CD4-positive, alpha-beta memory T cell (primary cell): ENCODE data around the gene NUP210. TPM values are rescaled to one million over a fixed set of nuclear protein-coding genes. Genes with fewer than 3 reads are reported as not detected.
A peak's percentile ranks its signal among the peaks of the same experiment; 100 is the strongest.

Experiments
- CTCF ChIA-PET: fragments of 350-600 bp; sonication (Branson Sonifier 250); formaldehyde crosslinking; loops from one replicate; lab custom pipeline; 2021; ENCODE audit warnings: inconsistent platforms; ENCODE audit not compliant: partially characterized antibody; lab: Charles Lee
- POLR2A ChIA-PET: fragments of 350-600 bp; sonication (Branson Sonifier 250); formaldehyde crosslinking; loops from one replicate; lab custom pipeline; 2021; ENCODE audit not compliant: partially characterized antibody; lab: Charles Lee
- DNase-seq, 5 donors: peaks; one replicate each; pipeline versions ENCODE4 v3.0.0 to v3.0.0-alpha.2; 2020 to 2022; ENCODE audit warnings: mixed read lengths in 1 of 5
- H3K27ac ChIP-seq: one replicate; pipeline ENCODE4 v1.7.0; 2013; ENCODE audit warnings: low read depth, low read length
- H3K27me3 ChIP-seq: 2 replicates; pipeline ENCODE4 v1.7.0; 2013; ENCODE audit warnings: mild to moderate bottlenecking, low read length, moderate library complexity; ENCODE audit not compliant: insufficient read depth
- H3K36me3 ChIP-seq: 2 replicates; pipeline ENCODE4 v1.7.0; 2013; ENCODE audit warnings: mild to moderate bottlenecking, low read length, moderate library complexity; ENCODE audit not compliant: insufficient read depth
- H3K4me1 ChIP-seq: 2 replicates; pipeline ENCODE4 v1.7.0; 2013; ENCODE audit warnings: mild to moderate bottlenecking, low read length, moderate library complexity; ENCODE audit not compliant: insufficient read depth
- H3K4me3 ChIP-seq, 2 donors: one replicate each; pipeline ENCODE4 v1.7.0; 2013; ENCODE audit warnings: low read length in 2 of 2, mild to moderate bottlenecking in 1 of 2
- H3K9me3 ChIP-seq, 2 donors: one replicate each; pipeline ENCODE4 v1.7.0; 2013; ENCODE audit warnings: low read length in 2 of 2, control low read depth in 1 of 2; ENCODE audit not compliant: control insufficient read depth in 1 of 2
- H3K27ac Mint-ChIP-seq, 7 donors: one replicate each; pipeline ENCODE4 v1.8.0; 2020 to 2021; ENCODE audit warnings: mixed read lengths in 7 of 7, mild to moderate bottlenecking in 6 of 7, inconsistent platforms in 3 of 7, moderate library complexity in 3 of 7
- H3K27me3 Mint-ChIP-seq, 2 donors: one replicate each; pipeline ENCODE4 v1.8.0; 2020 to 2021; ENCODE audit warnings: mixed read lengths in 2 of 2
- H3K36me3 Mint-ChIP-seq, 2 donors: one replicate each; pipeline ENCODE4 v1.8.0; 2020 to 2021; ENCODE audit warnings: mixed read lengths in 2 of 2, inconsistent platforms in 1 of 2, mild to moderate bottlenecking in 1 of 2
- H3K4me1 Mint-ChIP-seq, 4 donors: one replicate each; pipeline ENCODE4 v1.8.0; 2020 to 2021; ENCODE audit warnings: mixed read lengths in 4 of 4, mild to moderate bottlenecking in 1 of 4
- H3K4me3 Mint-ChIP-seq, 8 donors: one replicate each; pipeline ENCODE4 v1.8.0; 2020 to 2021; ENCODE audit warnings: mixed read lengths in 8 of 8, mild to moderate bottlenecking in 7 of 8, moderate library complexity in 6 of 8, inconsistent platforms in 3 of 8
- H3K9me3 Mint-ChIP-seq, 8 donors: one replicate each; pipeline ENCODE4 v1.8.0; 2020 to 2021; ENCODE audit warnings: mixed read lengths in 8 of 8, mild to moderate bottlenecking in 5 of 8, inconsistent platforms in 3 of 8, moderate library complexity in 1 of 8
- intact Hi-C: fragments of 100-400 bp; cut with micrococcal nuclease; formaldehyde crosslinking; loops from one replicate; pipeline ENCODE4 v1.15.1; 2023
- polyA plus RNA-seq, 2 donors: library from polyadenylated mRNA; unstranded; fragments of 300-500 nt; fragmentation: Illumina TruSeq; gene quantifications; one replicate each; pipeline ENCODE4 v1.2.3, GENCODE V29; 2021
- total RNA-seq, 2 experiments: library from RNA; stranded (reverse); gene quantifications; one replicate each; pipeline ENCODE4 v1.2.3, GENCODE V29; 2021

Gene NUP210
- total and polyA plus RNA-seq, 4 experiments from 2014 or later: 20.5 to 149 (median 110) TPM

GRCh38 chr3:13309004-13309403, 111.1 kb downstream of the NUP210 start:
- DNase-seq: no peak
- Histone ChIP-seq H3K9me3 (no peaks in the 10 kb centered on the region), H3K27ac (no peak overlapping the region), H3K36me3 (peaks cover 4% of the 10 kb centered on the region), H3K4me3 (no peak overlapping the region), H3K4me1 (no peaks in the 10 kb centered on the region), H3K27me3 (no peaks in the 10 kb centered on the region)
- Mint-ChIP-seq H3K27ac (peak overlapping the region in 3 of 7 donors; percentile 55 to 76 (median 61)), H3K27me3 (no peaks in the 10 kb centered on the region), H3K9me3 (peaks cover 0 to 2% (median 0%) of the 10 kb centered on the region in 8 donors), H3K4me3 (no peak overlapping the region), H3K36me3 (peaks cover 0 to 4% of the 10 kb centered on the region in 2 donors), H3K4me1 (peaks cover 3 to 6% (median 6%) of the 10 kb centered on the region in 4 donors)
- POLR2A ChIA-PET: no interaction called here
- CTCF ChIA-PET: no interaction called here
- intact Hi-C loops: no loop called here

- H3K4me3 ChIP-seq: no peak overlapping the region
- intact Hi-C loops: loop anchor here (1.0 kb wide), 1 partner anchor 144 kb away; no protein-coding TSS in a partner anchor
- POLR2A ChIA-PET: no interaction called here
- no peak overlapping the region for H3K4me3 Mint-ChIP-seq
- peaks cover 0 to 5% (median 0%) of the 10 kb centered on the region in 8 donors for H3K9me3 Mint-ChIP-seq
- no peaks in the 10 kb centered on the region for H3K36me3 Mint-ChIP-seq
- DNase-seq: peak in 4 of 5 donors; percentile 14 to 27 (median 22)
- H3K9me3 ChIP-seq: no peaks in the 10 kb centered on the region
- H3K36me3 ChIP-seq: no peaks in the 10 kb centered on the region
- peak overlapping the region in 4 of 7 donors; percentile 5 to 76 (median 58) for H3K27ac Mint-ChIP-seq
- H3K27me3 Mint-ChIP-seq: no peaks in the 10 kb centered on the region
- H3K27ac ChIP-seq: no peak overlapping the region
- H3K4me1 ChIP-seq: no peaks in the 10 kb centered on the region
- H3K27me3 ChIP-seq: no peaks in the 10 kb centered on the region
- CTCF ChIA-PET: no interaction called here
- peaks cover 5 to 6% (median 6%) of the 10 kb centered on the region in 4 donors for H3K4me1 Mint-ChIP-seq
Measured at GRCh38 chr3:13308380-13308801, 111.7 kb downstream of the NUP210 start.

- POLR2A ChIA-PET: interaction anchor here (1.8 kb wide), 1 partner anchor 9 kb away, joined by 4 read pairs; no protein-coding TSS in a partner anchor
- H3K4me3 Mint-ChIP-seq: no peak overlapping the region
Measured at GRCh38 chr3:13307041-13307440, 113.1 kb downstream of the NUP210 start.

GRCh38 chr3:13305623-13306022, 114.5 kb downstream of the NUP210 start:
- peaks cover 0 to 5% (median 0%) of the 10 kb centered on the region in 8 donors for H3K9me3 Mint-ChIP-seq
- H3K27me3 ChIP-seq: no peaks in the 10 kb centered on the region
- no peak overlapping the region for H3K27ac ChIP-seq
- H3K36me3 Mint-ChIP-seq: no peaks in the 10 kb centered on the region
- H3K9me3 ChIP-seq: no peaks in the 10 kb centered on the region
- H3K36me3 ChIP-seq: no peaks in the 10 kb centered on the region
- no peak overlapping the region for H3K4me3 Mint-ChIP-seq
- intact Hi-C loops: no loop called here
- CTCF ChIA-PET: no interaction called here
- H3K4me3 ChIP-seq: no peak overlapping the region
- peak overlapping the region in 1 of 7 donors; percentile 72 for H3K27ac Mint-ChIP-seq
- no peaks in the 10 kb centered on the region for H3K4me1 ChIP-seq
- no peak for DNase-seq
- POLR2A ChIA-PET: interaction anchor here (1.8 kb wide), 1 partner anchor 10 kb away, joined by 4 read pairs; no protein-coding TSS in a partner anchor
- H3K27me3 Mint-ChIP-seq: peaks cover 2 to 3% of the 10 kb centered on the region in 2 donors
- peaks cover 5 to 6% (median 6%) of the 10 kb centered on the region in 4 donors for H3K4me1 Mint-ChIP-seq

More at GRCh38 chr3:13307041-13307440, 113.1 kb downstream of the NUP210 start:
- CTCF ChIA-PET: interaction anchor here (1.1 kb wide), 1 partner anchor 25 kb away, joined by 3 read pairs; no protein-coding TSS in a partner anchor
- Mint-ChIP-seq H3K9me3 (peaks cover 0 to 5% (median 0%) of the 10 kb centered on the region in 8 donors), H3K27ac (no peak overlapping the region), H3K4me1 (peaks cover 5 to 6% (median 6%) of the 10 kb centered on the region in 4 donors), H3K36me3 (no peaks in the 10 kb centered on the region), H3K27me3 (no peaks in the 10 kb centered on the region)
- H3K9me3 ChIP-seq: no peaks in the 10 kb centered on the region
- H3K4me3 ChIP-seq: no peak overlapping the region
- no peak for DNase-seq
- H3K27me3 ChIP-seq: no peaks in the 10 kb centered on the region
- intact Hi-C loops: no loop called here
- H3K4me1 ChIP-seq: no peaks in the 10 kb centered on the region
- H3K36me3 ChIP-seq: no peaks in the 10 kb centered on the region
- H3K27ac ChIP-seq: no peak overlapping the region

GRCh38 chr3:13303410-13303809, 116.7 kb downstream of the NUP210 start:
- POLR2A ChIA-PET: no interaction called here
- Mint-ChIP-seq H3K4me1 (peaks cover 2 to 5% (median 2%) of the 10 kb centered on the region in 4 donors), H3K27ac (peak overlapping the region in 1 of 7 donors; percentile 37), H3K27me3 (peaks cover 5 to 7% of the 10 kb centered on the region in 2 donors), H3K9me3 (peaks cover 0 to 5% (median 0%) of the 10 kb centered on the region in 8 donors), H3K4me3 (no peak overlapping the region), H3K36me3 (no peaks in the 10 kb centered on the region)
- Histone ChIP-seq H3K4me1 (no peaks in the 10 kb centered on the region), H3K9me3 (no peaks in the 10 kb centered on the region), H3K4me3 (no peak overlapping the region), H3K36me3 (no peaks in the 10 kb centered on the region), H3K27me3 (no peaks in the 10 kb centered on the region), H3K27ac (no peak overlapping the region)
- intact Hi-C loops: no loop called here
- CTCF ChIA-PET: no interaction called here
- DNase-seq: no peak

- H3K4me1 ChIP-seq: no peaks in the 10 kb centered on the region
- DNase-seq: no peak
- H3K4me1 Mint-ChIP-seq: peaks cover 0 to 6% (median 4%) of the 10 kb centered on the region in 4 donors
- POLR2A ChIA-PET: no interaction called here
- H3K27me3 Mint-ChIP-seq: peaks cover 12 to 13% of the 10 kb centered on the region in 2 donors
- H3K27me3 ChIP-seq: no peaks in the 10 kb centered on the region
- H3K9me3 Mint-ChIP-seq: peaks cover 0 to 5% (median 0%) of the 10 kb centered on the region in 8 donors
- H3K27ac ChIP-seq: no peak overlapping the region
- H3K36me3 Mint-ChIP-seq: no peaks in the 10 kb centered on the region
- no peaks in the 10 kb centered on the region for H3K36me3 ChIP-seq
- CTCF ChIA-PET: no interaction called here
- no peak overlapping the region for H3K4me3 Mint-ChIP-seq
- intact Hi-C loops: no loop called here
- no peak overlapping the region for H3K27ac Mint-ChIP-seq
- H3K9me3 ChIP-seq: no peaks in the 10 kb centered on the region
- no peak overlapping the region for H3K4me3 ChIP-seq
Measured at GRCh38 chr3:13301286-13301987, 118.7 kb downstream of the NUP210 start.

GRCh38 chr3:13300546-13301285, 119.4 kb downstream of the NUP210 start:
- no peaks in the 10 kb centered on the region for H3K36me3 Mint-ChIP-seq

More at GRCh38 chr3:13300546-13301285, 119.4 kb downstream of the NUP210 start:
- Mint-ChIP-seq H3K4me1 (peaks cover 0 to 8% (median 3%) of the 10 kb centered on the region in 4 donors), H3K9me3 (peaks cover 0 to 5% (median 0%) of the 10 kb centered on the region in 8 donors), H3K27ac (no peak overlapping the region), H3K27me3 (peaks cover 17% of the 10 kb centered on the region in 2 donors), H3K4me3 (no peak overlapping the region)
- Histone ChIP-seq H3K4me3 (no peak overlapping the region), H3K36me3 (no peaks in the 10 kb centered on the region), H3K27me3 (no peaks in the 10 kb centered on the region), H3K4me1 (no peaks in the 10 kb centered on the region), H3K27ac (no peak overlapping the region), H3K9me3 (no peaks in the 10 kb centered on the region)
- no peak for DNase-seq
- intact Hi-C loops: no loop called here
- CTCF ChIA-PET: no interaction called here
- POLR2A ChIA-PET: no interaction called here
